PC-3 (cell line): ENCODE measurements around the gene LILRB3. TPM values are rescaled to one million over a fixed set of nuclear protein-coding genes. Genes with fewer than 3 reads are reported as not detected.

Experiments
- ATAC-seq: fragments of 200-7000 bp; cut with Tn5 transposase; 2 replicates; pipeline ENCODE4 v1.9.1; 2020; ENCODE audit warnings: mild to moderate bottlenecking, moderate library complexity
- BruUV-seq: library from RNA; stranded (reverse); fragments of 400-500 nt; replicated peaks from 2 replicates; lab custom pipeline; 2021; lab: Mats Ljungman, UMichigan
- CTCF ChIA-PET: fragments of 300-600 bp; sonication (Branson Sonifier 250); formaldehyde crosslinking; loops from one replicate; lab custom pipeline; 2022; ENCODE audit warnings: antibody characterized with exemption; lab: Charles Lee
- POLR2A ChIA-PET: fragments of 300-600 bp; sonication (Branson Sonifier 250); formaldehyde crosslinking; loops from one replicate; lab custom pipeline; 2022; ENCODE audit warnings: antibody characterized with exemption; ENCODE audit not compliant: unreplicated experiment; lab: Charles Lee
- DNase-seq: peaks from one replicate; pipeline ENCODE4 v3.0.0-alpha.2; 2015
- H2AFZ ChIP-seq: fragments of 300-600 bp; sonication (generic); 2 replicates; pipeline ENCODE4 v1.6.0; 2016; ENCODE audit warnings: antibody characterized with exemption, low read length
- H3F3A ChIP-seq: fragments of 300-600 bp; sonication (generic); one replicate; pipeline ENCODE4 v1.6.0; 2017; ENCODE audit warnings: antibody characterized with exemption, low read length, control low read depth, mild to moderate bottlenecking; ENCODE audit not compliant: unreplicated experiment
- H3K27ac ChIP-seq: fragments of 300-600 bp; sonication (generic); 2 replicates; pipeline ENCODE4 v1.5.1; 2016; ENCODE audit warnings: mild to moderate bottlenecking, low read length
- H3K27me3 ChIP-seq: fragments of 300-600 bp; sonication (generic); 2 replicates; pipeline ENCODE4 v1.6.1; 2016; ENCODE audit warnings: low read length, mixed read lengths
- H3K36me3 ChIP-seq: fragments of 300-600 bp; sonication (generic); 2 replicates; pipeline ENCODE4 v1.6.1; 2016; ENCODE audit warnings: low read depth, mixed run types, low read length, mixed read lengths
- H3K4me1 ChIP-seq: fragments of 300-600 bp; sonication (generic); 2 replicates; pipeline ENCODE4 v1.5.1; 2016; ENCODE audit warnings: low read length; ENCODE audit not compliant: insufficient read depth
- H3K4me2 ChIP-seq: fragments of 300-600 bp; sonication (generic); 2 replicates; pipeline ENCODE4 v1.6.0; 2016; ENCODE audit warnings: low read length
- H3K4me3 ChIP-seq: fragments of 300-600 bp; sonication (generic); 2 replicates; pipeline ENCODE4 v1.5.1; 2016; ENCODE audit warnings: mild to moderate bottlenecking, low read length, mixed read lengths
- H3K79me2 ChIP-seq: fragments of 300-600 bp; sonication (generic); 2 replicates; pipeline ENCODE4 v1.6.1; 2017; ENCODE audit warnings: low read length, mixed read lengths
- H3K9ac ChIP-seq: fragments of 300-600 bp; sonication (generic); 2 replicates; pipeline ENCODE4 v1.6.0; 2016; ENCODE audit warnings: mild to moderate bottlenecking, low read length
- H3K9me2 ChIP-seq: fragments of 300-600 bp; sonication (generic); replicated peaks from 2 replicates; pipeline ENCODE4 v1.6.1; 2016; ENCODE audit warnings: mixed run types, low read length, mixed read lengths
- H3K9me3 ChIP-seq: fragments of 300-600 bp; sonication (generic); 2 replicates; pipeline ENCODE4 v1.6.1; 2016; ENCODE audit warnings: low read length, mixed read lengths
- H4K20me1 ChIP-seq: fragments of 300-600 bp; sonication (generic); 2 replicates; pipeline ENCODE4 v1.6.1; 2016; ENCODE audit warnings: low read length, mixed read lengths
- CTCF ChIP-seq: fragments of 300-600 bp; sonication (generic); conservative IDR thresholded peaks from 2 replicates; pipeline ENCODE4 v1.5.1; 2017; ENCODE audit warnings: antibody characterized with exemption, low read depth, mild to moderate bottlenecking, low read length
- EZH2 ChIP-seq: fragments of 300-600 bp; sonication (generic); IDR thresholded peaks from one replicate; pipeline ENCODE4 v1.6.1; 2017; ENCODE audit warnings: antibody characterized with exemption, mild to moderate bottlenecking, low read length; ENCODE audit not compliant: unreplicated experiment
- EZH2phosphoT487 ChIP-seq: fragments of 300-600 bp; sonication (generic); IDR thresholded peaks from 2 replicates; pipeline ENCODE4 v1.6.1; 2018; ENCODE audit warnings: mild to moderate bottlenecking, antibody characterized with exemption, low read length, borderline replicate concordance
- intact Hi-C: fragments of 100-400 bp; cut with micrococcal nuclease; formaldehyde crosslinking; loops from 2 replicates; pipeline ENCODE4 v1.9.0; 2023
- total RNA-seq: library from RNA; depleted of rRNA; stranded (reverse); fragments of >200 nt; gene quantifications from 2 replicates; pipeline ENCODE4 v1.2.3, GENCODE V29; 2014

The LILRB3 gene
- total RNA-seq, 1 experiment from 2014 or later = not detected

- intact Hi-C loops = loop anchor here (10.0 kb wide), 1 partner anchor 429 kb away; no protein-coding TSS in a partner anchor
- H3K4me1 ChIP-seq = peaks cover 8% of the 10 kb centered on the region
- no peaks in the 10 kb centered on the region for H3K9me3 ChIP-seq
- H3K27me3 ChIP-seq = peaks cover 16% of the 10 kb centered on the region; the same call in 1 of the 2 replicates
- ATAC-seq = no peak
- H3K79me2 ChIP-seq = no peaks in the 10 kb centered on the region
- no peak overlapping the region for H3K4me3 ChIP-seq
- no peak overlapping the region for H3K9ac ChIP-seq
- BruUV-seq = no TSS peak
- H3K9me2 ChIP-seq = no peaks in the 10 kb centered on the region
- H3F3A ChIP-seq = no peaks in the 10 kb centered on the region
- ChIA-PET CTCF (interaction anchor here (0.6 kb wide), 1 partner anchor 376 kb away, joined by 5 read pairs; no protein-coding TSS in a partner anchor), POLR2A (no interaction called here)
- TF ChIP-seq CTCF (no peak), EZH2phosphoT487 (no peak), EZH2 (no peak)
- H2AFZ ChIP-seq = no peak overlapping the region
- H4K20me1 ChIP-seq = no peaks in the 10 kb centered on the region
- H3K36me3 ChIP-seq = no peaks in the 10 kb centered on the region
- H3K4me2 ChIP-seq = no peak overlapping the region
- DNase-seq = no peak
- no peak overlapping the region for H3K27ac ChIP-seq
Observed at GRCh38 chr19:54233941-54234340, 11.1 kb upstream of the LILRB3 start.

GRCh38 chr19:54231077-54231931 lies 8.5 kb upstream of the LILRB3 start:
- TF ChIP-seq EZH2 (no peak), CTCF (peak; percentile 99)
- intact Hi-C loops = loop anchor here (1.0 to 10.0 kb wide), 3 partner anchors 41 to 427 kb away; no protein-coding TSS in a partner anchor
- Histone ChIP-seq H3K9ac (no peak overlapping the region), H3F3A (no peaks in the 10 kb centered on the region), H3K4me2 (no peak overlapping the region), H3K4me3 (no peak overlapping the region), H3K79me2 (no peaks in the 10 kb centered on the region), H3K36me3 (no peaks in the 10 kb centered on the region), H3K9me2 (no peaks in the 10 kb centered on the region), H3K27me3 (peaks cover 10% of the 10 kb centered on the region; the same call in 1 of the 2 replicates), H3K27ac (no peak overlapping the region), H3K4me1 (peaks cover 8% of the 10 kb centered on the region), H2AFZ (no peak overlapping the region), H3K9me3 (no peaks in the 10 kb centered on the region), H4K20me1 (no peaks in the 10 kb centered on the region)
- ChIA-PET CTCF (interaction anchor here (0.6 kb wide), 1 partner anchor 223 kb away, joined by 3 read pairs; no protein-coding TSS in a partner anchor), POLR2A (interaction anchor here (0.7 kb wide), 1 partner anchor 40 kb away, joined by 4 read pairs; the partner anchor contains the start of gene TSEN34)
- DNase-seq (peak; percentile 93), ATAC-seq (peak; percentile 98)
- no TSS peak for BruUV-seq

- no peak overlapping the region for H3K27ac ChIP-seq
- ATAC-seq = no peak
- DNase-seq = no peak
- ChIA-PET CTCF (no interaction called here), POLR2A (no interaction called here)
- peaks cover 8% of the 10 kb centered on the region for H3K4me1 ChIP-seq
- H3K9me2 ChIP-seq = no peaks in the 10 kb centered on the region
- H3K4me3 ChIP-seq = no peak overlapping the region
- TF ChIP-seq EZH2 = no peak
- TF ChIP-seq CTCF = no peak
- no peak for TF ChIP-seq EZH2phosphoT487
- no peaks in the 10 kb centered on the region for H3K36me3 ChIP-seq
- no peak overlapping the region for H3K4me2 ChIP-seq
- H3K9ac ChIP-seq = no peak overlapping the region
- no peaks in the 10 kb centered on the region for H3K79me2 ChIP-seq
- intact Hi-C loops = loop anchor here (10.0 kb wide), 1 partner anchor 425 kb away; no protein-coding TSS in a partner anchor
- H2AFZ ChIP-seq = no peak overlapping the region
- H3F3A ChIP-seq = no peaks in the 10 kb centered on the region
- H4K20me1 ChIP-seq = no peaks in the 10 kb centered on the region
- no TSS peak for BruUV-seq
- no peaks in the 10 kb centered on the region for H3K9me3 ChIP-seq
- peaks cover 6% of the 10 kb centered on the region; the same call in 1 of the 2 replicates for H3K27me3 ChIP-seq
Observed at GRCh38 chr19:54230031-54230430, 7.2 kb upstream of the LILRB3 start.
